Measurements from ENCODE around the gene CORT. TPM values are rescaled to one million over a fixed set of nuclear protein-coding genes. Genes with fewer than 3 reads are reported as not detected.

Gene CORT
- total and polyA plus RNA-seq, 9 donors: 0.11 to 0.51 (median 0.42) TPM; not detected in 4

DNA sequence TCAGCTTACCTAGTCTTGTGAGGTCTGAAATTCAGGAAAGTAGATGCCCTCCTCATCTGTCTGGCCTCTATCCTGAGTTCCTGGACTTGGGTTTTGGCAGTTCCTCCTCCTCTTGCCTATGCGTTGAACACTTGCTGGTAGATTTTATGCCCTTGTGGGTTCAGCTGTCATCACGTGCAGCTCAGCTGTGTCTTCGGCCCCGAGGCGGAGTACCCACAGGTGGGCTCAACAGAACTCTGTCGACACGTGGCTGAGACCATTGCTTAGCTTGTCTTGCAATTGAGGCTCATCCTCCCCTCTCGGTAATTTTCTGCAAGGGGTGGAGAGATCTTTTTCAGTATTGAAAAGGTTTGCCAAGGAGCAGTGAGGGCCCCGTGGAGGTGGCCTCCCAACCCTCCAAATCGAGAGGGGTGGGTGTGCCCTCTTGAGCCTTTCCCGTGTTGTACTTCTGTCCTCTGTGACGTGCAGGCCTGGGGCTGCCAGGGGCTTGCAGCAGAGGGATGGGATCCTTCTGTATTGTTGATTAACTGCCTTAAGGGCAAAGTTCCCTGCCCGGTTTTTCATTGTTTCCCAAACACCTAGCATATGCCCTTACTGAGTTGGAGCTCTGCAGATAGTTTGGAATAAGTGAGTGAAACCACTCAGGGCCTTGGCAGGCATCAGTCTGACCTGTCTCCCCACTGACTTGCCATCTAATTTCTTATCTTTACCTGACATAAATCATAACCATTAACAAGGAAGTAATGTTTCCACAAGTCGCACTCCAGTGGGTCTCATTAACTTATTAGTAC lies 16.7 kb upstream of the CORT start:
- 71 to 76% (median 74%) methylated on average over 14 of the region's 14 CpGs for WGBS, 3 donors
- intact Hi-C loops (cut with DNase I): loop anchor here in 1 of 4 donors (5.0 kb wide), 1 partner anchor 434 kb away; no protein-coding TSS in a partner anchor
- DNase-seq: no peak
- no peaks in the 10 kb centered on the region for H3K27me3 ChIP-seq
- H3K36me3 ChIP-seq: no peaks in the 10 kb centered on the region
- no peaks in the 10 kb centered on the region for H3K9me3 ChIP-seq
- H3K4me1 ChIP-seq (ENCODE audit: insufficient read depth): no peaks in the 10 kb centered on the region
- TF ChIP-seq, protein P1, sequence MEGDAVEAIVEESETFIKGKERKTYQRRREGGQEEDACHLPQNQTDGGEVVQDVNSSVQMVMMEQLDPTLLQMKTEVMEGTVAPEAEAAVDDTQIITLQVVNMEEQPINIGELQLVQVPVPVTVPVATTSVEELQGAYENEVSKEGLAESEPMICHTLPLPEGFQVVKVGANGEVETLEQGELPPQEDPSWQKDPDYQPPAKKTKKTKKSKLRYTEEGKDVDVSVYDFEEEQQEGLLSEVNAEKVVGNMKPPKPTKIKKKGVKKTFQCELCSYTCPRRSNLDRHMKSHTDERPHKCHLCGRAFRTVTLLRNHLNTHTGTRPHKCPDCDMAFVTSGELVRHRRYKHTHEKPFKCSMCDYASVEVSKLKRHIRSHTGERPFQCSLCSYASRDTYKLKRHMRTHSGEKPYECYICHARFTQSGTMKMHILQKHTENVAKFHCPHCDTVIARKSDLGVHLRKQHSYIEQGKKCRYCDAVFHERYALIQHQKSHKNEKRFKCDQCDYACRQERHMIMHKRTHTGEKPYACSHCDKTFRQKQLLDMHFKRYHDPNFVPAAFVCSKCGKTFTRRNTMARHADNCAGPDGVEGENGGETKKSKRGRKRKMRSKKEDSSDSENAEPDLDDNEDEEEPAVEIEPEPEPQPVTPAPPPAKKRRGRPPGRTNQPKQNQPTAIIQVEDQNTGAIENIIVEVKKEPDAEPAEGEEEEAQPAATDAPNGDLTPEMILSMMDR (IDR thresholded peaks at IDR 0.05): no peak
- TF ChIP-seq EP300 (IDR thresholded peaks at IDR 0.05) (no peak), POLR2A (IDR thresholded peaks at IDR 0.05) (no peak)
- H3K27ac ChIP-seq: no peak overlapping the region
- no peak overlapping the region for H3K4me3 ChIP-seq

DNA sequence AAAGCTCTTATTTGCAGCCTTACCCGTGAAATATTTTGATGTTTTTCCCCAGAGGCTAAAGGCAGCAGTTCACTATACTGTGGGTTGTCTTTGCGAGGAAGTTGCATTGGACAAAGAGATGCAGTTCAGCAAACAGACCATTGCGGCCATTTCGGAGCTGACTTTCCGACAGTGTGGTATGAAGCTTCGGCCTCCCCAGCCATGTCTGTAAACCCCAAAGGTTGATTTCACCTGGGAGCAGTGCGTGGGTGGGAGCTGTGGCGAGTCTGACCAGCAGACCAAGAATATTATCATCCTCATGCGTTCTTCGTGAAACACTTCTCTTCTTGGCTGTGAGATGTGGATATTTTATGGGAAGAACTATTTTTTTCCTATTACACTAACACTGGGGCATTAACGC lies 16.0 kb upstream of the CORT start:
- H3K4me1 ChIP-seq (ENCODE audit: insufficient read depth): no peaks in the 10 kb centered on the region
- no peaks in the 10 kb centered on the region for H3K9me3 ChIP-seq
- TF ChIP-seq, protein P1 (IDR thresholded peaks at IDR 0.05): no peak
- TF ChIP-seq EP300 (IDR thresholded peaks at IDR 0.05) (no peak), POLR2A (IDR thresholded peaks at IDR 0.05) (no peak)
- DNase-seq: no peak
- no peak overlapping the region for H3K27ac ChIP-seq
- H3K4me3 ChIP-seq: no peak overlapping the region
- no peaks in the 10 kb centered on the region for H3K36me3 ChIP-seq
- intact Hi-C loops (cut with DNase I): loop anchor here in 1 of 4 donors (5.0 kb wide), 1 partner anchor 434 kb away; no protein-coding TSS in a partner anchor
- H3K27me3 ChIP-seq: no peaks in the 10 kb centered on the region
- 81 to 86% (median 83%) methylated on average over 11 of the region's 11 CpGs for WGBS, 3 donors

DNA sequence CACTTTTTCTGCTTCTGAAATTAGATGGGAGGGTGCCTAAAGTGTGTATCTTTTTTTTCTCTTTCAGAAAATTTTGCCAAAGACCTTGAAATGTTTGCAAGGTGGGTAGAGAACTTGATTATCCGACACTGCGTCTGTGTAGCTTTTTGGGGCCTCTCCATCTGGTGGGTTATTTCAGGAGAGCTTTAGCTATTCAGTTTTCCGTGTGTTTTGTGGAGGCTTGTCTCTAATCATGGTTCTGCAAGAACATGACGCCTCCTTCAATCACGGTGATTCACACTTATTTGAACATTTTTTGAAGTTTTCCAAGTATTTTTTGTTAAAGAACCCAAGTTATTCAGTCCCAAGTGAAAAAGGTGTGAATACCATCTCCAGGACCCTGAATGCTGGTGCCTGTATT lies 15.2 kb upstream of the CORT start:
- intact Hi-C loops (cut with DNase I): loop anchor here in 1 of 4 donors (5.0 kb wide), 1 partner anchor 433 kb away; no protein-coding TSS in a partner anchor
- Histone ChIP-seq H3K9me3 (no peaks in the 10 kb centered on the region), H3K27me3 (no peaks in the 10 kb centered on the region), H3K4me3 (no peak overlapping the region), H3K4me1 (ENCODE audit: insufficient read depth) (no peaks in the 10 kb centered on the region), H3K27ac (no peak overlapping the region), H3K36me3 (no peaks in the 10 kb centered on the region)
- no peak for TF ChIP-seq EP300 (IDR thresholded peaks at IDR 0.05)
- DNase-seq: no peak
- 82 to 88% (median 87%) methylated on average over 5 of the region's 5 CpGs for WGBS, 3 donors

DNA sequence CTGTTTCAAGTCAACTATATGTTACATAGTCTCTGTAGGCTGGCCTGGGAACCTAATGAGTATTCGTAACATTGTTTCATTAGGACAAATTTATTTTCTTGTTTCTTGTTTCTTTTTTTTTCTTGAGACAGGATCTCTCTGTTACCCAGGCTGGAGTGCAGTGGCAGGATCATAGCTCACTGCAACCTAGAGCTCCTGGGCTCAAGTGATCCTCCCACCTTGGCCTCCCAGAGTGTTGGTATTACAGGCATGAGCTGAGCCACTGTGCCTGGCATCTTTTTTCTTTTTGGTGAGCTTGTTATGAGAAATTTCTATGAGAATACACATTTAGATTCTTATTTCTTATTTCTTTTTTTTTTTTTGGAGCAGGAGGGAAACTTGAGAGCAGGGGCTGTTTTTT lies 12.8 kb upstream of the CORT start:
- Histone ChIP-seq H3K27me3 (no peaks in the 10 kb centered on the region), H3K27ac (no peak overlapping the region), H3K36me3 (no peaks in the 10 kb centered on the region), H3K4me3 (no peak overlapping the region), H3K9me3 (no peaks in the 10 kb centered on the region), H3K4me1 (ENCODE audit: insufficient read depth) (no peaks in the 10 kb centered on the region)
- no peak for DNase-seq
- intact Hi-C loops (cut with DNase I): no loop called here
- WGBS, 3 donors: 87 to 92% (median 88%) methylated on average over 1 of the region's 1 CpG
- TF ChIP-seq EP300 (IDR thresholded peaks at IDR 0.05): no peak
- TF ChIP-seq, protein P1 (IDR thresholded peaks at IDR 0.05): no peak
- TF ChIP-seq POLR2A (IDR thresholded peaks at IDR 0.05): no peak

GRCh38 chr1:10438677-10439163 lies 11.1 kb upstream of the CORT start:
- intact Hi-C loops (cut with DNase I): no loop called here
- TF ChIP-seq EP300 (IDR thresholded peaks at IDR 0.05) (no peak), POLR2A (IDR thresholded peaks at IDR 0.05) (no peak)
- TF ChIP-seq, protein P1 (IDR thresholded peaks at IDR 0.05): no peak
- 20 to 54% (median 35%) methylated on average over 7 of the region's 7 CpGs for WGBS, 3 donors

More at GRCh38 chr1:10438677-10439163, 11.1 kb upstream of the CORT start:
- Histone ChIP-seq H3K27ac (no peak overlapping the region), H3K9me3 (no peaks in the 10 kb centered on the region), H3K27me3 (no peaks in the 10 kb centered on the region), H3K36me3 (no peaks in the 10 kb centered on the region), H3K4me1 (ENCODE audit: insufficient read depth) (no peaks in the 10 kb centered on the region), H3K4me3 (no peak overlapping the region)
- DNase-seq: no peak
